GM19023 (cell line): ENCODE measurements around the gene SUPT3H.

ENCODE experiments used
- ATAC-seq: cut with Tn5 transposase; IDR thresholded peaks from one replicate; pipeline ENCODE4 v1.9.1; 2021; ENCODE audit warnings: mild to moderate bottlenecking, moderate library complexity; ENCODE audit not compliant: unreplicated experiment

Gene SUPT3H

GRCh38 chr6:45265246-45265645, 112.5 kb downstream of the SUPT3H start:
- ATAC-seq: no peak

- ATAC-seq: no peak
Measured at GRCh38 chr6:45260696-45261095, 117.0 kb downstream of the SUPT3H start.

DNA sequence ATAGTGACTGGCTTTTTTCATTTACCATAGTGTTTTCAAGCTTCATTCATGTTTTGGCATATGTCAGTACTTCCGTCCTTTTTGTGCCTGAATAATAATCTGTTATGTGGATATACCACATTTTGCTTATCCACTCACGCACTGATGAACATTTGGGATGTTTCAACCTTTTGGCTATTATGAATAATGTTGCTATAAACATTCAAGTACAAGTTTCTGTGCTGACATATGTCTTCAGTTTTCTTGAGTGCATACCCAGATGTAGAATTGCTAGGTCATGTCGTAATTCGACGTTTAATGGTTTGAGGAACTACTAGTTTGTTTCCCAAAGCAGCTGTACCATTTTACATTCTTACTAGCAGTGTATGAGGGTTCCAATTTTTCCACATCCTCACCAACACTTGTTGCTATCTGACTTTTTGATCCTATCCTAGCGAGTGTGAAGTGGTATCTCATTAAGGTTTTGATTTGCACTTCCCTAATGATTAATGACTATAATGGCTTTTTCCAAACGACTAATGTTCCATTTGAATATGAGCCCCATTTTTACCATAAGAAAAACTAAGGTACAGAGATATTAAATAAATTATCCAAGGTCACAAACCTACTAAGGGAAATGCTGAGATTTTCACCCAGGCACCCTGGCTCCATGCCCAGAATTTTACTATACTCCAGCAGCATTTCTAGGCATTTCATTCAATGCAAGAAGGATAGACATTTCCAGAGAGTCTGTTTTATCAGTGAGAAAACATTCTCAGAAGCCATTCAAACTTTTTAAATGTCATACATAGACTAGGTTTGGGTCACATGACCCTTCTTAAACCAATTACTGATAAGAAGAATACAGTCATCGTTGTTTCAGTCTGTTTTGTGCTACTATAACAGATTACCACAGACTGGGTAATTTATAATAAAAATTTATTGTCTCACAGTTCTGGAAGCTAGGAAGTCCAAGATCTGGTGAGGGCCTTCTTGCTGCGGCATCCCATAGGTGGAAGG, 120.7 kb downstream of the SUPT3H start:
- ATAC-seq: no peak

DNA sequence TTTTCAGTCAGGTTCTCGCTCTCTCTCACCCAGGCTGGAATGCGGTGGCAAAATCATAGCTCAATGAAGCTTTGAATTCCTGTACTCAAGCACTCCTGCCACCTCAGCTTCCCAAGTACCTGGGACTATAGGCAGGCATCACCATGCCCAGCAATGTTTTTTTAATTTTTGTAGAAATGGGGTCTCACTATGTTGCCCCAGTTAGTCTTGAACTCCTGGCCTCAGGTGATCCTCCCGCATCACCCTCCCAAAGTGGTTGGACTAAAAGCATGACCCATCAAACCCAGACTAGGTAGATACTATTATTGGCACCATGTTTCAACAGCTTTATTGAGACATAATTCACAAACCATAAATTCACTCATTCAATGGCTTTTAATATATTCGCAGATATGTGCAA, 122.3 kb downstream of the SUPT3H start:
- no peak for ATAC-seq

DNA sequence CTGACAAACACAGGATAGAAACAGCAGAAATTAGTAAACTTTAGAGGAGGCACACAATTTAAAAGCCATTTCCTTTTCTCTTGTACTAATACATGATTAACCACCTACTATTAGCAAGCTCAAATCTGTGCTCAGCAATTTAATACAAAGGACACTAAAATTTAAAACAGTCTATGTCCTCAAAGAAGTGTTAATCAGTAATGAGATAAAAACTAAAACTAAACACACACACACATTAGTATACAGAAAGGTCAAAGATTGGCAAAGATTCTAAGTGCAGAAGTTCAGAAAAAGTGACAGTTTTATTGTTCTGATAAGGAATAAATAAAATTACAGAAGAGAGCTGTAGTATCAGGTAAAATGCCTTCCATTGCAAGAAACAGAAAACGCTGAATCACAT, 123.5 kb downstream of the SUPT3H start:
- ATAC-seq: no peak

DNA sequence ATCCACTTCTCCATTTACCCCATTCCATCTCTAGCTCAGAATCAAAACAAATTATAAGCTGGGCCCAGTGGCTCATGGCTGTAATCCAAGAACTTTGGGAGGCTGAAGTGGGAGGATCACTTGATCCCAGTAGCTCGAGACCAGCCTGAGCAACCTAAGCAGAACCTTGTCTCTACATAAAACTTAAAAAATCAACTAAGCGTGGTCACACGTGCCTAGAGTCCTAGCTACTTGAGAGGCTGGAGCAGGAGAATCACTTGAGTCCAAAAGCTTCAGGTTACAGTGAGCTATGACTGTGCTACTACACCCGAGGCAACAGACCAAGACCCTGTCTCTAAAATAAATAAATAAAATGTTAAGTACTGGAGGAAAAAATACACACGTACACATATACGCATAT, 124.3 kb downstream of the SUPT3H start:
- ATAC-seq: no peak

DNA sequence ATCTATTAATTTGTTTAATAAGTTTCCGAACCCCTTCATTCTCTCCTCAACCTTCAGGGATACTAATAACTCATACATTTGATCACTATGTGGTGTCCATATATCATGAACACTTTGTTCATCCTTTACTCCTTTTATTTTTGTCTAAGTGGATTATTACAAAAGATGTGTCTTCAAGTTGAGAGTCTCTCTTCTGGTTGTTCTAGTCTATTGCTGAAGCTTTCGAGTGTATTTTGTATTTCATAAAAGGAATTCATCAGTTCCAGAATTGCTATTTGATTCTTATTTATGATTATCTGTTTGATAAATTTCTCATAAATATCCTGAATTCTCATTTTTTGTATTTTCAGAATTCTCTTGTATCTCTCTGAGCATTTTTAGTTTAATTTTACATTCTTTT, 146.1 kb downstream of the SUPT3H start:
- ATAC-seq: no peak

GRCh38 chr6:45229416-45229815, 148.3 kb downstream of the SUPT3H start:
- no peak for ATAC-seq

DNA sequence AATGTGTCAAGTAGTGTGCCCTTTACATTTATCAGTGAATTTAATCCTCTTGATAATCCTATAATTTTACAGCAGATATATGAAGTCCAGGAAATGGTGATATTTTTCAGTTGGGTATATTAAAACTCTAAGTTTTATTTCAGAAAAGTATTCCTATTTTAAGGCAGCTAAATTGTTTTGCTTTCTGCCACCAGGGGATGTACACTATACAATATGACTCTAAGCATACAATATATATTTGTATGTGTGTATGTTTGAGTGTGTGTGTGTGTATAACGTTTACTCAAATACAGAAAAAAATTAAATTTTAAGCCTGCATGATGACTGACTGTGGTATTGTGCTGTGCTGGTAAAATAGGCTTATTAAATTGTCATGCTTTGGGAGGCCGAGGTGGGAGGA, 151.7 kb downstream of the SUPT3H start:
- ATAC-seq: no peak

GRCh38 chr6:45222380-45222779, 155.4 kb downstream of the SUPT3H start:
- no peak for ATAC-seq

DNA sequence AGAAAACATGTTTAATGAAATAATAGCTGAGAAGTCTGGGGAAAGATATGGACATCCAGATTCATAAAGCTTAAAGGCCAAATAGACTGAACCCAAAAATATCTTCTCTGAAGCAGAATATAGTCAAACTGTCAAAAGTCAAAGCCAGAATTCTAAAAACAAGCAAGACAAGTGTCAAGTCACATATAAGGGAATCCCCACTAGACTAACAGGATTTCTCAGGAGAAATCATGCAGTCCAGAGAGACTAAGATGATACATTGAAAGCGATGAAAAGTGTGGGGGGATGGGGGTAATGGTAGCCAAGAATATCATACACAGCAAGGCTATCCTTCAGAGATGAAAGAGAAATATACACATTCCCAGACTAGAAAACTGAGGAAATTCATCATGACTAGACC, 162.0 kb downstream of the SUPT3H start:
- no peak for ATAC-seq

DNA sequence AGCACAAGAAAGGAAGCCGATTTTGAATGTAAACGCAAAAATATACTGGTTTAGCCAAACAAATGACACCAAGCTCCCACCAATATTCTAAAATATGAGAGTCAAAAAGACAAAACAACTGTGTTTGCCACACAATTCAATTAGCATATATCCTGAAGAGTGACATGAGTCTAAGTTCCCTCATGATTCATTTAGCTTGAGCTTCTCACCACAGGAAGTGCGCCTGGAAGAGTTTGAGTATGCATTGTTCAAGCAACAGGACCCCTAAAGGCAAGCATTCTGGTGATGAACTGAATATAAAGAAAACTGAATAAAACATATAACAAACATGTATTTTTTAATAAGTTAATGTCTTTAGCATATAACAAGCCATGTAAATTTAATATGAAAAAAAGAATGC, 164.8 kb downstream of the SUPT3H start:
- no peak for ATAC-seq

- no peak for ATAC-seq
Measured at GRCh38 chr6:45209762-45210161, 168.0 kb downstream of the SUPT3H start.

DNA sequence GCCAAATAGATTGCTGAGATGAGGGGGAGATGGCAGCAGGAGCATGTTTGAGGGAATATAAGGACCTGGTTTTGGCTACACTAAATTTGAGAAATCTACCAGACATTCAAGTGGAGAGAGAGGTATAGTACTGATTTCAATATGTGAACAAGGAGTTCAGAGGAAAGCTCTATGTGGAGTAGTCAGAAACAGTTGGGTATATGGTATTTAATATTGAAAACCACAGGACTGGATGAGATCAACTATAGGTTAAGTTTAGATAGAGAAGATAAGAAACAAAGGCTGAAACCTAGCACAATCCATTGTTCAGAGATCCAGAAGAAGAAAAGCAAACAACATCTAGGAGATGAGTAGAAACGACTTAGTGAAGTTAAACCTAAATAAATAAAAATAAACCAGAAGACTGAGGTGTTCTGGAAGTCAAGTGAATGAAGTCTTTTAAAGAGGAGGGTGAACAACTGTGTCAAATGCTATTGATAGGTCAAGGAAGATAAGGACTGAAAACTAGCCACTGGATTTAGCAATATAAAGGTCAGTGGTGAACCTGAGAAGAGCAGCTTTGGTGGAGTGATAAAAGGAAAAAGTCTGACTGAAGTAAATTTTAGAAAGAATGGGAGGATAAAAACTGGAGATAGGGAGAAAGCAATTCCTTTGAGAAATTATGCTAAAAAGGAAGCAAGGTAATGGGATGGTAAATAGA, 170.8 kb downstream of the SUPT3H start:
- ATAC-seq: no peak

GRCh38 chr6:45201484-45201883, 176.2 kb downstream of the SUPT3H start:
- ATAC-seq: no peak

DNA sequence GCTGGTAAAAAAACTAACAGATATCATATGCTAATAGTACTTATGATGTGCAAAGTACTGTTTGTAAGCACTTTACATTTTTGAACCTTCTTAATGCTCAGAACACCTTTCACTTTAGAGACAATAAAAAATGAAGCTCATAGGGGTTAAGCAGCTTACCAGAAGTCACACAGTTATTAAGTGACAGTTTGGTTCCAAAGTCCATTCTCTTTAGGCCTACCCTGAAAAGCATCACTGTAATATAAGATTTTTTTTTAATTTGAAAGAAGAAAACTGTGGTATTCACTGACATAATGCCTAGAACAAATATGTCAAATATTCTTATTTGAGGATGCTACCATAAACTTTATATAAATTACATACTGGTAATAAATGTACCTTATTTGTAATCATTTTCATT, 177.2 kb downstream of the SUPT3H start:
- no peak for ATAC-seq

DNA sequence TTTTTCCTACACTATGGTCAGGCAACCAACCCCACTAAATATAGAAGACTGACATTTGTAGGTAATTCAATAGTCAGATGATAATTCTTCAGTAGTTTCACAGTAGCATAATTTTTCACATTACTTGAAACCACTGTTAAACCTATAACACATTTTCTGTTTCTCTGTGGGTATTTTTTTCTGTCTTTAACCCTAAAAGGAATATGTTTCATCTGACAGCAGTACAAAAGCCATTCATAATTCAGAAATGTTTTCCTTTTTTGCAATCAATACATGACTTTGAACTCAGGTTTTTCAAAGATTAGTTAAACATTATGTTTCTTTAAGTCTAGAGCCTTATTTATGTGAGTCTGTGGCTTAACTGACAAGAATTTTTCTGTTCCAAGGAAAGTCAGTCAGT, 178.2 kb downstream of the SUPT3H start:
- ATAC-seq: no peak

DNA sequence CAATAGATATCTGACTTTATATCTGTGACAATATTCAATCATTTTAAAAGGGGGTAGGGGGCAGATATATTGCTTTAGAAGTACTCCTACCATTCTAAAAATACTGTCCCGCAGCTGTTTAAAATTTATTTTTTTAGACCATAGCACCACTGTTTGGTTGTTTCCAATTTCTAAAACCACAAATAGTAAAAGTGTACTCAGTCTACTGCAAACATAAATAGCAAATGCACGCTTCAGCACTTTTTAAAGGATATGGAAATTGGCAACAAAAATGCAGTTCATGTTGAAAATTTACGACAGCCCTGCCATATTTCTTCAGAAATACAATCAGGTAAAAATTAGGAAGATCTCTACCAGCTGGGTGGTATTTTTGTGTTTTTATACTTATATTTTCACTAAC, 181.6 kb downstream of the SUPT3H start:
- ATAC-seq: no peak

GRCh38 chr6:45195137-45195536, 182.6 kb downstream of the SUPT3H start:
- no peak for ATAC-seq

DNA sequence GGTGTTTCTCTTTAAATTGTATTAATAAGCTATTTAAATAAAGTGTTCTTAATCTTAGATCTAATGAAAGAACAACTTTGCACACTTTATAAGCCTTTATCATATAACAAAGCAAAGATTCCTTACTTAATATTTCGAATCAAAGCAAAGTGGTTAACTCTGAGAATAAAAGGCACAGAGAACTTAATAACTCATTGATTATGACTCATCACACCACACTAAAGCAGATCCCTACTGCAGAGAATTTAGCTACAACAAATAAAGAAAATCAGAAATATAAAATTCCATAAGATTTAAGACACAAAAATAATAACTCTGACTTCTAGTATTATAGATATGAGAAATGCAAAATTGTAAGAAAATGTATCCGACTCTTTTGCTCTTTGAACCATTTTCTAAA, 185.2 kb downstream of the SUPT3H start:
- no peak for ATAC-seq

- no peak for ATAC-seq
Measured at GRCh38 chr6:45191414-45191813, 186.3 kb downstream of the SUPT3H start.

DNA sequence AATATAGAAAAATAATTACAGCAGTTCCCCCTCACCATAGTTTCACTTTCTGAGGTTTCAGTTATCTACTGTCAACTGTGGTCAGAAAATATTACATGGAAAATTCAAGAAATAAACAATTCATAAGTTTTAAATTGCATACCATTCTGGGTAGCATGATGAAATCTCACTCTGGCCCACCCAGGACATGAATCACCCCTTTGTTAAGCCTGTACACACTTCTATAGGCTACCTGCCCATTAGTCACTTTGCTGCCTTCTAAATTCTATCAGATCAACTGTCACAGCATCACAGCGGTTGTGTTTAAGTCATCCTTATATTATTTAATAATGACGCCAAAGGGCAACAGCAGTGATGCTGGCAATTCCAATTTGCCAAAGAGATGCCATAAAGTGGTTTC, 189.9 kb downstream of the SUPT3H start:
- ATAC-seq: no peak
